Spleen (tissue), 11 donors: ENCODE results near the gene RPL26. TPM values are rescaled to one million over a fixed set of nuclear protein-coding genes. Genes with fewer than 3 reads are reported as not detected.

ENCODE experiments used
- DNase-seq: peaks from one replicate; pipeline ENCODE4 v3.0.0-alpha.2; 2020
- H3K27ac ChIP-seq, 8 donors: fragments of 200-600 bp; sonication (generic) in 7 of 8; 1 replicate in 4 of 8; 2 replicates in 4 of 8; pipeline versions ENCODE4 v1.5.0 to v1.8.0; 2016 to 2021; ENCODE audit warnings: inconsistent platforms in 4 of 8, mild to moderate bottlenecking in 4 of 8, moderate library complexity in 1 of 8
- H3K27me3 ChIP-seq, 7 donors: fragments of 200-600 bp; sonication (generic) in 6 of 7; replicated peaks in 1 of 7; 1 replicate in 4 of 7; 2 replicates in 3 of 7; pipeline versions ENCODE4 v1.5.0 to v1.8.0; 2016 to 2021; ENCODE audit warnings: inconsistent platforms in 3 of 7, mild to moderate bottlenecking in 1 of 7
- H3K36me3 ChIP-seq, 6 donors: fragments of 200-600 bp; sonication (generic) in 5 of 6; 1 replicate in 4 of 6; 2 replicates in 2 of 6; pipeline versions ENCODE4 v1.5.0 to v1.8.0; 2016 to 2021; ENCODE audit warnings: inconsistent platforms in 2 of 6
- H3K4me1 ChIP-seq, 6 donors: fragments of 200-600 bp; sonication (generic) in 5 of 6; 1 replicate in 3 of 6; 2 replicates in 3 of 6; pipeline versions ENCODE4 v1.5.0 to v1.8.0; 2016 to 2021; ENCODE audit warnings: inconsistent platforms in 3 of 6
- H3K4me3 ChIP-seq, 8 donors: fragments of 200-600 bp; sonication (generic) in 7 of 8; 1 replicate in 4 of 8; 2 replicates in 4 of 8; pipeline versions ENCODE4 v1.5.0 to v1.8.0; 2016 to 2021; ENCODE audit warnings: inconsistent platforms in 4 of 8, mild to moderate bottlenecking in 4 of 8, moderate library complexity in 2 of 8
- H3K9me3 ChIP-seq, 8 donors: fragments of 200-600 bp; sonication (generic) in 7 of 8; 1 replicate in 4 of 8; 2 replicates in 4 of 8; pipeline versions ENCODE4 v1.5.0 to v1.8.0; 2016 to 2021; ENCODE audit warnings: inconsistent platforms in 4 of 8
- CTCF ChIP-seq, 11 experiments: fragments of 200-600 bp in 7 of 11; fragments of 450-650 bp in 4 of 11; sonication (generic) in 4 of 11; IDR thresholded peaks in 8 of 11; conservative IDR thresholded peaks in 3 of 11; 1 replicate in 7 of 11; 2 replicates in 4 of 11; pipeline versions ENCODE4 v1.4.0 to v1.8.0; 2016 to 2021; ENCODE audit warnings: antibody characterized with exemption in 11 of 11, inconsistent platforms in 4 of 11, mild to moderate bottlenecking in 1 of 11
- POLR2A ChIP-seq, 3 donors: fragments of 450-650 bp; IDR thresholded peaks; one replicate each; pipeline ENCODE4 v1.5.1; 2017; ENCODE audit warnings: antibody characterized with exemption in 3 of 3, mild to moderate bottlenecking in 1 of 3
- POLR2AphosphoS5 ChIP-seq, 3 donors: sonication (generic); formaldehyde crosslinking; IDR thresholded peaks; one replicate each; pipeline ENCODE4 v1.5.1; 2017; ENCODE audit warnings: antibody characterized with exemption in 3 of 3
- WGBS, 5 donors: extraction: QIAGEN DNeasy Blood & Tissue Kit in 3 of 5; methylation state at CpG; one replicate each; pipeline versions ENCODE4 v1.1.5 to v1.1.7; 2013 to 2018; 5-methylcytosine and 5-hydroxymethylcytosine counted together
- intact Hi-C: fragments of 100-400 bp; cut with DNase I; formaldehyde crosslinking; loops from one replicate; pipeline ENCODE4 v1.15.0; 2023; ENCODE audit warnings: low total_unique reads
- polyA plus RNA-seq, 3 donors: library from polyadenylated mRNA; stranded (reverse); fragments of 200-250 nt; gene quantifications; one replicate each; pipeline ENCODE4 v1.2.1, GENCODE V29; 2013
- total RNA-seq, 7 donors: library from RNA; depleted of rRNA in 3 of 7; stranded (reverse); fragments of >200 nt in 3 of 7; fragmentation: NEBNext Ultra II Directional in 4 of 7; extraction: Animal tissue kit (Norgen Biotek cat#: 25700) in 4 of 7; gene quantifications; one replicate each; pipeline versions ENCODE4 v1.1.0 to v1.2.1, GENCODE V29; 2016 to 2021
- donor health status: healthy with polysubstance abuse.
- donor health status: DM: no; HTN: no; CAD: no; lungs with moderate emphysema.
- donor health status: DM: no; HTN: no; CAD: no.
- donor health status: Bipolar disorder and iron deficiency.
- donor health status: healthy.
- donor health status: DM: no; HTN: no; CAD: no.
- donor health status: DM: yes; HTN: yes; CAD: no.

The RPL26 gene
- total and polyA plus RNA-seq, 10 donors, result 1,067 to 7,063 (median 3,227) TPM

- peaks cover 0 to 53% (median 3%) of the 10 kb centered on the region in 7 donors for H3K27me3 ChIP-seq
- TF ChIP-seq CTCF (IDR thresholded peaks at IDR 0.05 in 8 of 11, conservative IDR thresholded peaks at IDR 0.05 in 3 of 11) (no peak), POLR2AphosphoS5 (IDR thresholded peaks at IDR 0.05) (no peak), POLR2A (IDR thresholded peaks at IDR 0.05) (no peak)
- no peak overlapping the region for H3K27ac ChIP-seq
- 77 to 89% (median 83%) methylated on average over 2 of the region's 2 CpGs for WGBS, 5 donors
- no peak for DNase-seq
- intact Hi-C loops, result no loop called here
- H3K4me1 ChIP-seq, result peaks cover 0 to 11% (median 9%) of the 10 kb centered on the region in 6 donors
- no peaks in the 10 kb centered on the region for H3K9me3 ChIP-seq
- no peak overlapping the region for H3K4me3 ChIP-seq
- no peaks in the 10 kb centered on the region for H3K36me3 ChIP-seq
Observed at GRCh38 chr17:8406174-8406573, 23.2 kb upstream of the RPL26 start.

GRCh38 chr17:8405499-8406016, 22.6 kb upstream of the RPL26 start:
- no peak for DNase-seq
- Histone ChIP-seq H3K36me3 (no peaks in the 10 kb centered on the region), H3K4me3 (no peak overlapping the region), H3K9me3 (no peaks in the 10 kb centered on the region), H3K27me3 (peaks cover 0 to 57% (median 3%) of the 10 kb centered on the region in 7 donors), H3K4me1 (peaks cover 0 to 7% (median 7%) of the 10 kb centered on the region in 6 donors), H3K27ac (no peak overlapping the region)
- TF ChIP-seq POLR2A (IDR thresholded peaks at IDR 0.05), result no peak
- 60 to 91% (median 84%) methylated on average over 5 to 11 of the region's 11 CpGs for WGBS, 5 donors
- intact Hi-C loops, result no loop called here

GRCh38 chr17:8402921-8403536, 20.0 kb upstream of the RPL26 start:
- Histone ChIP-seq H3K9me3 (no peaks in the 10 kb centered on the region), H3K27me3 (peaks cover 0 to 66% (median 1%) of the 10 kb centered on the region in 7 donors), H3K4me3 (no peak overlapping the region), H3K27ac (no peak overlapping the region), H3K36me3 (no peaks in the 10 kb centered on the region), H3K4me1 (no peaks in the 10 kb centered on the region)
- DNase-seq, result no peak
- WGBS, 5 donors, result 80 to 88% (median 85%) methylated on average over 11 of the region's 11 CpGs
- TF ChIP-seq POLR2A (IDR thresholded peaks at IDR 0.05) (no peak), POLR2AphosphoS5 (IDR thresholded peaks at IDR 0.05) (no peak), CTCF (IDR thresholded peaks at IDR 0.05 in 8 of 11, conservative IDR thresholded peaks at IDR 0.05 in 3 of 11) (no peak)
- intact Hi-C loops, result no loop called here

- TF ChIP-seq POLR2AphosphoS5 (IDR thresholded peaks at IDR 0.05), result no peak
- no peak for TF ChIP-seq CTCF (IDR thresholded peaks at IDR 0.05 in 8 of 11, conservative IDR thresholded peaks at IDR 0.05 in 3 of 11)
- TF ChIP-seq POLR2A (IDR thresholded peaks at IDR 0.05), result no peak
- H3K27ac ChIP-seq, result no peak overlapping the region
- H3K4me3 ChIP-seq, result no peak overlapping the region
- peaks cover 0 to 66% (median 0%) of the 10 kb centered on the region in 7 donors for H3K27me3 ChIP-seq
- H3K9me3 ChIP-seq, result no peaks in the 10 kb centered on the region
- no peak for DNase-seq
- intact Hi-C loops, result no loop called here
- H3K4me1 ChIP-seq, result no peaks in the 10 kb centered on the region
- H3K36me3 ChIP-seq, result no peaks in the 10 kb centered on the region
- 84 to 93% (median 86%) methylated on average over 2 of the region's 2 CpGs for WGBS, 5 donors
Observed at GRCh38 chr17:8401107-8401506, 18.1 kb upstream of the RPL26 start.
